GM18511 (cell line): ENCODE data around the gene IL22RA1.

Experiments
- ATAC-seq: cut with Tn5 transposase; IDR thresholded peaks from one replicate; pipeline ENCODE4 v1.9.1; 2021; ENCODE audit warnings: mild to moderate bottlenecking, moderate library complexity; ENCODE audit not compliant: unreplicated experiment

IL22RA1 gene

DNA sequence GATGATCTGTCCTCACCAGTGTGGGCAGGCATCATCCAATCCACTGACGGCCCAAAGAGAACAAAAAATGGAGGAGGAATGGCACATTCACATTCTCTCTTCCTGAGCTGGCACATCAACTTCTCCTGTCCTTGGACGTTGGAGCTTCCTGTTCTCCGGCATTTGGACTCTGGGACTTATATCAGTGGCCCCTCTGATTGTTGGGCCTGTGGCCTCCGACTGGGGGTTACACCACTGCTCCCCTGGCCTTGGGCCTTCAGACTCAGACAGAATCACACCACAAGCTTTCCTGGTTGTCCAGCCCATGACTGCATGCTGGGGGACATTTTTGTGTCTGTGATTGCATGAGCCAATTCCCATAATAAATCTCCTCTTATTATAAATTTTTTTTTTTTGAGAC lies 24.1 kb upstream of the IL22RA1 start:
- no peak for ATAC-seq

DNA sequence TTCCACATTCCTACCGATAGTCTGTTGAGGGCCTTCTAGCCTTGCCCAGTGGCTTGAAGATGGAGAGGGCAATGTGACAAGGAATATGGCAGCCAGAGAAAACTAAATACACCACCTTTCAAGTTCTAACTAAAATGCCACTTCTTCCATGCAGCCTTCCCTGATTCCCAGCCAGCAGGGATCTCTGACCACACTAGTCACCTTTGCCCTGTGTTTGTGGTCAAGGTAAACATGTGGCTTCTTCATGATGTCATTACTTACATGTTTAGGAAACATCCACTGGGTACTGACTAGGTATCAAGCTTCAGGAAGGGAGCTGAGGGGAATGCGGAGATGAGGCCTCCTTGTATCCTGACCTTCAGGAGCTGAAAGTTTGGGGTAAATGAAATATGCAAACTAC lies 22.6 kb upstream of the IL22RA1 start:
- ATAC-seq: no peak

DNA sequence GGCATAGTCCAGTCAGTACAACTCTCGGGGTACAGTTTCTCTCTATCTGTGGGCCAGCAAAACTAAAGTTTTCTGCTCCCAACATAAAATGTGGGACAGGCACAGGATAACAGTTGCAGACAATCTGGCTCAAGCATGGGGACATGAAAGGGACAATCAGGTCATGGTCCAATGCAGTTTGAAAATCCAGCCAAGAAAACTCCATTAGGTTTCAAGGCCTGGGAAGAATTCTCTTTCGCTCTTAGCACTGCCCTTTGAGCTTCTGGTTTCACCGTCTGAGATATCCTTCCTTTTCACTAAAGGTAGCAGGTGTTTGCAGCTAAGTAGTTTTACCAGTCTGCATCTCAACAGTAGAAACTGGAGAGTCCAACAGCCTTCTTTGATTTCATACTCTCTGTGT lies 21.1 kb upstream of the IL22RA1 start:
- ATAC-seq: no peak

DNA sequence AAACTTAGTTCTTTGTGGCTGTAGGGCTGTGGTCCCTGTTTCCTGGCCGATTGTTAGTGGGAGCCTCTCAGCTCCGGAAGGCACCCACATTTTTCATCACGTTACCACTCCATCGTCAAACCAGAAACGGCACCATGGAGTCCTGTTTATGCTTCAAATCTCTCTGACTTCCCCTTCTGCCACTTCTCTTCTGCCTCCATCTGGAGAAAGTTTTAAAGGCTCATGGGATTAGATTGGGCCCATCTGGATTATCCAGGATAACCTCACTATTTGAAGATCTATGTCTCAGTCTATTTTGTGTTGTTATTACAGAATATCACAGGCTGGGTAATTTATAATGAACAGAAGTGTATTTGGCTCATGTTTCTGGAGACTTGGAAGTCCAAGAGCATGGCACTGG lies 19.3 kb upstream of the IL22RA1 start:
- ATAC-seq: no peak

DNA sequence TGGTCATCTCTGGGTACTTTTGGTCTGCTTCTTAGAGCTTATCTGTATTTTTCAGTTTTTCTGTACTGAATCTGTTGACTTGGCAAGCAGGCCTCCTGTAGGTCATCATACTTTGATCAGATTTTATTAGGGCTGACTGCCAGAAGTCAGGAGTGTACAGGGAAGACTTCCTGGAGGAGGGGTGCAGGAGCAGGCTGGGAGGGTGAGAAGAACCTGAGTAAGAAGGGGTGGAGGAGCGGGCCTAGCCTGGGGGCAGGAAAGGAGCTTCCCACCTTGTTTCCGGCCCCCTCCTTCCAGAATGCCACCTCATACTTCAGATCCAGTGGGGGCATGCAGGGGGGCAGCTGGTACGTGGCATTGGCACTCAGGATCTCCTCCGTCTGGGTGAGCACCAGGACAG lies 18.3 kb upstream of the IL22RA1 start:
- no peak for ATAC-seq

DNA sequence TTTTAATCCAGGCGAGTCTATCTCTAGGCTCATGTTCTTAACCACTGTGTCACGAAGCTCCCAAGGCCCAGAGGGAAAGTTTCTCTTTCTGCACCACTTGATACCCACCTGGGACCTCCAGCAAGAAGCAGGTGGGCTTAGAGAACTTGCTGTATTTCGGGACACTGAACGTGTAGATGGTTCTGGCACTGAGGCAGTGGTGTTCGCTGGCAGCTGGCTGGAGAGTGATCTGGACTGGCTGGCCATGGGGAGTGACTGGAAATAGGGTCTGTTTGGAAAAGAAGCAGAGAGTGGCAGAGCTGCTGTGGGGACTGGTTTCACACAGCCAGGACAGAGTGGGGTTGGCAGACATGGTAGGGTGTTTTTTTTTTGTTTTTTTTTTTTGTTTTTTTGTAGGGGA lies 16.4 kb upstream of the IL22RA1 start:
- no peak for ATAC-seq

DNA sequence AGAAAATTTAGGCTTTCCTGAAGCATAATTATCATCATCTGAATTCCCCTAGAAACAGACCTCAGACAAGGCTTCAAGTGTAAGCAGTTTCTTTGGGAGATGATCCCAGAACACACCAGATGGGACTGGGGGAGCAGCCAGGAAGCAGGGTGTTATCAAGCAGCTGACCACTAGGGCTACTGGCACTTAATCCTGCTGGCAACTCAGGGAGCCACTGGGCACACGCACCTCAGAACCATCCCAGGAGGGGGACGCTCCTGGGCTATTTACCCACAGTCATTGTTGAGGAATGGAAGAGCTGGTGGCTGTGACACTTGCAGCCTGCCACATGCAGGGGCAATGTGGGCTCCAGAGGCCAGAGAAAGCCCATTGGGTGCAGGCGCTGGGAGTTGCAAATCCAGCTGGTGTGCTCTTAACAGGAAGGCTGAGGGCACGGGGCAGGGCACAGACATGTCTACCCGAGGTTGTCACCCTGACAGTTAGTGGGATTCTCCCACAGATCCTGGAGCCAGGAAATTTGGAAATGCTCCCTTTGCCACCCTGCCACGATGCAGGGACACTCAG lies 15.1 kb upstream of the IL22RA1 start:
- ATAC-seq: no peak

DNA sequence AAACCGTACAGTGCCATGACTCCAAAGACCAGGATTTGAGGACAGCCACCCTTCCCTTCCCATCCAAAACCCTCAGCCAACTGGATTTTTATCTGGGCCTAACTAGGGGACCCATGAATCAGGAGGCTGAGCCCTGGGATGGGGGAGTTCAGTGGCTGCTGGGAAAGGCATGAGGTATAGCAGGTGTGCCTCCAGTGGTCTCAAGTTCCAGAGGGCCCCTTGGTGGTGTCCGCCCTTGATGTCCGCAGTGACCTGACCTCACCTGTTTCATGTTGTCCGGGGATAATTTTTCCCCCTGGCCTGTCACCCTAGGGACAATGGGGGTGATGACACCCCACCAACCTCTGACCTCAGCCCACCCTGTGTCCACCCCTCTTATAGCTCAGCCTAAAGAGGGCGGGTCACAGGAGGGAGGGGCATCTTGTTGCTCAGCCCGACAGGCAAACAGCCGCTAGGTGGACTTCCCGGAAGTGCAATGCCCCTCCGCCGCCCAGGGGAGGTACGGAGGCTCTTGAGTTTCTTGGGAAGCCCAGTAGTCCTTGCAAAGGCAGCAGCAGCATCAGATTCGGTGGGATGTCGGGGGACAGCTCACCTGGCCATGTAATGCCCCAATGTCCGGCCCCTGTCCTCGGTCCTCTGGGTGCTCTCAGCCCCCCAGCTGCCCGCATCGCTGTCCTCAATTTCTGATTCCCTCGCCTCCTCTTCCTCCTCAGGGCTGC lies 13.8 kb upstream of the IL22RA1 start:
- ATAC-seq: no peak

DNA sequence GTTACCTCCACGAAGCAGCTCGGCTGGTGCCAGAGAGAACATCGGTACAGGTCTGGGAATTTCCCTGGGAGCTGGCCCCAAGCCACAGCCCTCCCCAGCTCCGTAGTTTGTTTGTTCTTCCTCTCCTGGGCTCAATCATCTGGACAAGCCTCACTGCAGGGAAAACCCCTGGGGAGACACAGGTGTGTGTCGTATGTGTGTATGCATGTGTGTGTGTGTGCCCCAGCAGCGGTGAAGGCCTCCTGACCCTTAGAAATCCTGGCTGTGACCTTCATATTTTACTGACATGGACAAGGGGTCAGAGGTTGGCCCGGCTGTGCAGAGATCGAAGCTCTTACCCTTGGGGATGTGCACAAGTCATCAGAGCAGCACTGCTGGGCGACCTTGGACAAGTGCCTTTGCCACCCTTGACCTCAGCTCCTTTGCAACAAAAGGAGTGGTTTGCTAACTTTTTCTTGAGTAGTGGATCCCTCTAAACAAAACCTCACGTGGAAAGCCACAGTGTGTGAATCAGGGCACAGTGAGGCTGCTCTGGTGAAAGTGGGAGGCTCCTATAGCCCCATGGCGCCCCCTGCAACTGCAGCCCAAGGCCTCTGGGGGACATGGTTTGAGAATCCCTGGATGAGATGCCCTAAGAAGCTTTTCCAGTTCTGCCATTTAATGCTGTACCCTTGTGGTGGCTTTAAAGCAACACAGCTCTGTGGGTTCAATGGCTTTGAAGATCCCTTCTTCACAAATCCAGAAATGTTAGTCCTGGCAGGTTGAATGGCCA lies 12.3 kb upstream of the IL22RA1 start:
- no peak for ATAC-seq

DNA sequence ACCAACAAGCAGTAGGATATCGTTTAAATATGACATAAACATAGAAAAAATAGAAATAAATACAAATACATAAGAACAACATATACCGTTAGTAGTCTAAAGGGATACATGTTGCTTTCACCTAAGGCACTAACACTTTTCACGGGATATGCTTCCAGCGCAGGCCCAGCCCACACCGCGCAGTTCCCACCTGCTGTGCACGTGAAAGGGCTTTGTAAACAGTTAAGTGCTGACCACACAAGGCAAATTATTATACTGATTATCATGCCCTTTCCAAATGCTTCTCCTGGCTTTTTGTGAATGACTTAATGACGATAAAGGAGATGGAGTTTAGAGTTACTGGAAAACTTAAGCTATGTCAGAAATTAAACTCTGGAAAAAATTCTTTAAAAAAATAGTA lies 11.3 kb upstream of the IL22RA1 start:
- no peak for ATAC-seq

DNA sequence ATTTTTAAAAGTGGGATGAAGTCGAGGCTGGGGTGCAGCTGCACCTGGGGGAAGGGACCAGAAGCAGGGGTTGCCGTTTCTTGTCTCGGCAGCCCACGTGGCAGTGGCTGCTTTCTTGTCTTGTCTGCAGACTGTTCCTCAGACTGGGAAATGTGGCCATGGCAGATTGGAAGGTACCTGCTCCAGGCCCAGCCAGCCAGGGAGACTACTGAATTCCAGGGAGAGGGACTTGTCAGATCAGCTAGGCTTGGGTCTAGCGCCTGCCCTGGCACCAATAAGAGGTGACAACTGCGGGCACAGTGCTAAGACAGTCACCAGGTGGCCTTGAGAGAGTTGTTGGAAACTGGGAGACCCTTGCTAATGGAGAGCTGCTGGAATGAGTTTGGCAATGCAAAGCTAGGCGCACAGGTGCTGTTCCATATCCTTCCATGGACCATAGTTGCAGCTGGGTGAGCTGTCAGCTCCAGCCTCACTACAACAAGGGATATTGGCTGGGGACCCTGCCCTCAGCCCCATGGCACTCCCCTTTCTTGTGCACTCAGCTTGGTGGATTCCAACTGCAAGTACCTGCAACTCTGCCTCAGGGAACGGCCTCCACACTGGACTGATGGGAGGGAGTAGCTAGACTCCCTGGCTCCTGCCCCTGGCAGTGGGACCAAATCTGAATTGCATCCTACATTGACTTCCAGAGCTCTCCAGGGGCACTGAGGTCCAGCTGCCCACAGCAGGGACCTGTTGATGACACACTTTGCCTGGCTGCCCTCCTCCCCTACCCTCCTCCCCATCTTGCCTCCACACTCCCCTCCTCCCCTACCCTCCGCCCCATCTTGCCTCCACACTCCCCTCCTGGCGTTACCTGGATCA lies 9.9 kb upstream of the IL22RA1 start:
- no peak for ATAC-seq

DNA sequence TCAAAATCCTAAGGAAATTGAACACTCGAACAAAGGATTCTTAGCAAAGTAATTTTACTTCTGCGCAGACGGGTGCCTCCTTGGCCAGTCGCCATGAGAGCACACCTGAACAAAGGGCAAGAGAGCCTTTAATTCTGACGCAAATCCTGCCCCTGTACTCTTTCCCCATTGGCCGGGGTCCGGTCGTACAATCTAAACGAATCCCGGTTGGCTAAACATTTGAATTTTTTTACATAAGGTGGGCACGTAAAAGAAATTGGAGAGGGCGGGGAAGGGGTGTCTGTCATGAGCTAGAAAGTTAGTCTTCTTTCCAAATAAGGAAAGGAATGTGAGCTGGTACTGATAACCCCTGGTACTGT lies 8.2 kb upstream of the IL22RA1 start:
- ATAC-seq: no peak

DNA sequence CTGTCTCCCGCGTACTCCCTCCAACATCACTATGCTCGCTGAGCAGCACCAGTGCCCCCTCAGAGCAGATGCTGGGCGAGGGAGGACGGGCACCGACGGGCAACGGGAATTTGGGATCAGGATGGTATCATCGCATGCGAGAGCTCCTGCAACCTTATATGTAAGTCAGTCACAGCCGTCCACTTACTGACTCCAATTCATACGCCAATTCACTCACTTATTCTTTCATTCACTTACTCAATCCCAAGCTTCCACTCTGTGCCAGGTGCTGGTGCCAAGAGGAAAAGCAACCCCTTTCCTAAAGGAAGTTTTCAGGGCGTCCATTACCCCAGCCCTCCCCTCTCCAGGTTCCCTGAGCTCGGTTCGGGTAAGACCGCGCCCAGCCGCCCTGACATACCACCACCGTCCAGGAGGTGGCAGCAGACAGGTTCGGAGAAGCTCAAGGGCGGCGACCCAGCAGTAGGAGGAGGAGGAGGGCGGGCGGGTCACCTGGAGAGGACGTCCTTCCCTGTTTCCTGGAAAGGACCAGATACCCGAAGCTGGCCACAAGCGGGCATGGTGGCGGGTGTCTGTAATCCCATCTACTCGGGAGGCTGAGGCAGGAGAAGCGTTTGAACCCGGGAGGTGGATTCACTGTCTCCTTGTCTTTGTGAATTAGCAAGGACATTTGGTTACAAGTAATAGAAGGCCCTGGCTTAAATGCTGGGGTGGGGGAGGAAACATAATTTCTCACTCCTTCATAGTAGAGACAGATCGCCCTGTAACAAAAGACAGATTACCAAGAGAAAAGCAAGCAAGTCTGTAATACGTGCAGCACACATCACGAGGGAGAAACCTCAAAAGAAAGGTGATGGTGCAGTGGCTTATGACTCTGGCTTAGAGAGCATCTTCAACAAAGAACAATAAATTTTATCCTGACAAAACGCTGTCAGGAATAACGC lies 7.6 kb upstream of the IL22RA1 start:
- no peak for ATAC-seq

DNA sequence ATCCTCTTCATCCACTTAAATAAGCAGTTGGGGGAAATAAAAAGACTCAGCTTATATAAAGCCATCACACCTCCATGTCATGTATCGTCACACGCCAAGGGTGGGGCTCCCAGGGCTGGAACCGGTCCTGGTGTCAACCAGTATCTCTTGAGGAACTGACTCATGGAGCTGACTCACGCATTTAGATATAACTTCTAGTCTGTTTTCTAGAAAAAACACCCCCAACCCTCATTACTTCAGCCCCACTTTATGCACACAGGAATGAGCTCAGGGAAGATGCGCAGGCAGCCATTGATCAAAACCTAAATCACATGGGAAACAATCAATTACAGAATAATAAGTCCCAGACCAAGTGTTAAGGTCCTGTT lies 6.9 kb upstream of the IL22RA1 start:
- ATAC-seq: no peak

DNA sequence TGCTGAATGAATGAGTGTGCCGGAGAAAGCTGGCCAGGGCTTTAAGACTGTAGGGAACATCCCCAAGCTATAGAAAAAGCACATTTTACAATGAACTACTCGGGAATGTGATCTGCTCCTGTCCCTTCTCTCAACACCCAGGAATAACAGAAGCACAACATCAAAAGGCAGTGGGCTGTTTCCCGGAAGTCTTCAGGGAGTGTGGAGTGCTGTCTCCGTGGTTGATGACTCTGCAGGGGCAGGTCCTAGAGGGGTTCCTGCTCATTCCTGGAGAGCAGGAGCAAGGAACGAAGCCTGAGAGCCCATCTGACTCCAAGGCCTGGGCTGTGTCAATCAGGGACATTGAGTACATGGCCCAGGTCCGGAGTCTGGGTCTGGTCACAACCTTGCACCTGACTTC lies 4.9 kb upstream of the IL22RA1 start:
- no peak for ATAC-seq

DNA sequence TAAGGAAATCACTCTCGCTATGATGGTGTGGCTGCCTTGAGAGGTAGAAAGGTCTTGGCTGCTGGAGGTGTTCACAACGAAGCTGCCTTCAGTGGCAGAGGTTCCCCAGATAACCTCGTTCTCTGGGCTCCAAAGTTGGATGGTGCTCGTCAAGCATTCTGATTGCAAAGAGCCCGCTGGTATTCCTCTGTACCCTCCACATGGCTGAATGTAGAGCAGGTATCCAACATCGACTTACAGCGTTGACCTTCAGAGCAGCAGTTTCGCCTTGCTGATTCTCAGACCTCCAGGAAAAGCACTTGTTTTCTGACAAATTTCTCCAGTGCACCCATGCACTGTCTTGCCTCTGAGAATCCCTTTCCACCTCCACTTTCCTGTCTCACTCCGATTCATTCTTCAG lies 4.3 kb upstream of the IL22RA1 start:
- no peak for ATAC-seq

DNA sequence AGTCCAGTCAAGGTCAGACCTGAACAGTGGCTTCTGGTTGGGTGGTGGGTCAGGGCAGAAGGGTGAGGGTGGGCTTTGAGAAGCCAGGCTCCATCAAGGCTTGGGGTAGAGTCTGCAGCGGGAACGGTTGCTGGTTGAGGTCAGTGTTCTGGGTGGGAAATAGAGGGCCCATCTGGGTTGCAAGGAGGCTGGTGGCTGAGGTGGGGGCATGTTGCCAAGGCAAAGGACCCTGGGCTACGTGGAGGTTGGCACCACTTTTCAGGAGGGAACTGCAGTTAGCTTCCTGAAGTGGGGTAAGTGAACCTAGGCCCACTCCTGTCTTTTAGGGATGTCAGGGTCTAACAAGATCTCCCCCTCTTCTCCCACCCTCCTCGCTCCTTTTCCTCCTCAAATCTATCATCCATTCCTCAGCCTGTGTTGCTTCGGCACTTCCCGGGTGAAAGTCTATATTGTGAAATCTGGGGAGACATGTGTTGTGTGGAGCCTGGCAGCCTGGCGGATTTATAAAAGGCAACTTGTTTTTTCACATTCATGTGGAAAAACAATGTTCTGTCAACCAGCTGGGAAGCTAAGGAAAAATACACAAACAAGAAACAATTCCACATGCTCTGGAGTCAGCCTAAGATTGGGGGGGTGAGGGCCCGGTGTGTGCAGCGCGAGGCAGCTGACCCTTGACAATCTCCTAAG lies 1.5 kb downstream of the IL22RA1 start:
- ATAC-seq: no peak

DNA sequence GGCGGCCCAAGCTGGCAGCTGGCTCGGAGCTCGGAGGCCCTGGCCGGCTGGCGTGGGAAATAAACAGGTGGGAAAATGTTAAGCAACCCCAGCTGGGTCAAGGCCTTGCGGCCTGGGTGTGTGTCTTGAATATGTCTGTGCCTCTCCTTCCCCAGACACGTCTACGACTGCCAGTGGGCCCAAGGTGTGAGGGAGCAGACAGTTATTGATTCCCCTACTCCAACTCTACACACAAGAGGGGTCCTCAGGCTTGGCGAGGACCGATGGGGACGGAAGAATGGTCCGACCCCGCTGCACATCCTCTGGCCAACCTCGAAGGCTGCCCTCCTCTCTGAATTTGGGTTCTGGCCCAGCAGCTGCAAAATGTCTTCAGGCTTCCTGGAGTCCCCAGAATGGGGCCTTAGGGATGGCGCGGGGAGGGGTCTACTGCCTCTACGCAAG lies 2.2 kb downstream of the IL22RA1 start:
- ATAC-seq: no peak

DNA sequence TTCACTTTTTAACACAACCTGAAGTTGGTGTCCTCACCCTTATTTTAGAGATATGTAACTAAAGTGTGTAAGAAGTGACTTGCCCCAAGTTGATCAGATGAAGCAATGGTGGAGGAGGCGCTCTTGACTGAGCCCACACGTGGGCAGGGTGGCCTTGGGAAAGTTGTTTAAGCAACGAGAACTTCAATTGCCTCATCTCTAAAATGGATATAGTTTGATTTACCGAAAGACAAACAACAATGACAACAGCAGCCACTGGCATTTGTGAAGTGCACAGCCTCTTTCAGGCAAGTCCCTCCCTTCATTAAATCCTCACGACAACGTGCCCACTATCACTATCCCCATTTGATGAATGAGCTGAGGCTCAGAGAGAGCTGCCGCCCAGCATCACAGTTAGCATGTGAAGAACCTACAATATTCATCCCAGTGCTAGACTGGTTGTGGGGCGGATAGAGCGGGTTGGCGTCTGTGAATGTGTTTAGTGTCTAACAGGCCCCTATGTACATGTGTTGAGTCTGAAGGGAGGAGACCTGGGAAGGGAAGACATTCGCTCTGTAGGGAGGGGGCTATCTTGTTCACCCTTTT lies 3.0 kb downstream of the IL22RA1 start:
- no peak for ATAC-seq

DNA sequence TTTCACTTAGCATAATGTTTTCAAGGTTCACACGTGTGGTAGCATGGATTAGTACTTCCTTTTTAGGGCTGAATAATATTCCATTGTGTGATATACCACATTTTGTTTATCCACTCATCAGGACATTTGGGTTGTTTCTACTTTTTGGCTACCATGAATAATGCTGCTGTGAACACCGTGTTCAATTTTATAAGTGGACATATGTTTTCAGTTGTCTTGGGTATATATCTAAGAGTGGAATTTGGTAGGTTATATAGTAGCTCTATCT lies 3.8 kb downstream of the IL22RA1 start:
- ATAC-seq: no peak
